HL-60 (cell line): ENCODE results near the gene AGA.

ENCODE experiments used
- DNase-seq, 2 experiments: peaks; one replicate each; pipeline ENCODE4 v3.0.0-alpha.2; 2010 to 2020; ENCODE audit warnings: low read depth in 1 of 2, low spot score in 1 of 2
- H3K27ac ChIP-seq: fragments of 250-450 bp; sonication (Bioruptor Pico); replicated peaks from 2 replicates; pipeline ENCODE4 v1.5.1; 2020; ENCODE audit warnings: mild to moderate bottlenecking, moderate library complexity
- H3K27me3 ChIP-seq: fragments of 250-450 bp; sonication (Bioruptor Pico); 2 replicates; pipeline ENCODE4 v1.5.1; 2021; ENCODE audit warnings: mild to moderate bottlenecking, moderate library complexity; ENCODE audit not compliant: insufficient read depth, poor library complexity, severe bottlenecking
- H3K4me3 ChIP-seq: replicated peaks from 2 replicates; pipeline ENCODE4 v1.5.1; 2011; ENCODE audit warnings: mild to moderate bottlenecking, control low read depth, low read length; ENCODE audit not compliant: insufficient read depth
- GABPA ChIP-seq: IDR thresholded peaks from 2 replicates; pipeline ENCODE4 v1.6.1; 2012; ENCODE audit warnings: low read depth
- POLR2AphosphoS5 ChIP-seq: IDR thresholded peaks from 2 replicates; pipeline ENCODE4 v1.6.1; 2012; ENCODE audit warnings: low read depth
- SPI1 ChIP-seq: IDR thresholded peaks from 2 replicates; pipeline ENCODE4 v1.6.1; 2012; ENCODE audit warnings: low read depth, mild to moderate bottlenecking, borderline replicate concordance
- TF ChIP-seq, protein P1 (sequence below): IDR thresholded peaks from 2 replicates; pipeline ENCODE4 v1.6.1; 2012; ENCODE audit warnings: low read depth; ENCODE audit not compliant: insufficient replicate concordance
- TF ChIP-seq, protein P2 (sequence below): IDR thresholded peaks from one replicate; pipeline ENCODE4 v1.5.1; 2011; ENCODE audit warnings: low read length, control low read depth, inconsistent platforms; ENCODE audit not compliant: insufficient read depth

Gene AGA

DNA sequence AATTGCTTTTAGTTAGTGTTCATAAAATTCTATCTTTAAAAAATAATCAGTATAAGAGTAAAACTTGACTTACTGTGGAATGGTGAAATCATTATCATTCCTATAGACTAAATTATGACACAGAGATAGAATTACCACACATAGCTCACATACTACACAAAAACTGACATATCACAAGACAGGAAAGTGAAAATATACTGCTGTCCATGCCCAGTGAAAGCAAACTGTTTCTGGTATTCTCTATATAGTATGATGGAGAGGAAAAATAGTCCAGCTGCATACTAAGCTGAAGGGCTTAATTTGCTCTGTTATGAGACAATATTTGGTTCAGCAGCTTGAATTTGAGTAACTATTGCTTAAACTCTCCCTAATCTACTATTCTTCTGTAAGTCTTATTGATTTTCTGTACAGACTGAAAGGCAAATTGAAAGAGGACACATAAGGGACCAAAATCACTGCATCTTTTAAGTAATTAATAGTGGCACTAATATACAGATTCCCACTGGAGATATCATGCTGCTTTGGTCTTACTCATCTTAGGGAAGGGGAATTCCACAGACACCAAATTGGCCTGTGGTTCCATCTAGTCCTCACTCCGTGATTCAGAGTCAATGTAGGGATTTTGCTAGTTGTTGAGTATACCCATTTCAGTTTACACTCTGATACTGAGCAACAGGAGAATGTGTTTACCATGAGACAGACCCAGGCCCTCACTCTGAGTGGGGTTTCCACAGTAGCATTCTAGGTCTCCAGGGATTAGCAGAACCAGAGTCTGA, 47.4 kb upstream of the AGA start:
- Histone ChIP-seq H3K27ac (no peak overlapping the region), H3K27me3 (no peaks in the 10 kb centered on the region), H3K4me3 (no peak overlapping the region)
- TF ChIP-seq POLR2AphosphoS5 (no peak), SPI1 (no peak), GABPA (no peak)
- TF ChIP-seq, protein P1, sequence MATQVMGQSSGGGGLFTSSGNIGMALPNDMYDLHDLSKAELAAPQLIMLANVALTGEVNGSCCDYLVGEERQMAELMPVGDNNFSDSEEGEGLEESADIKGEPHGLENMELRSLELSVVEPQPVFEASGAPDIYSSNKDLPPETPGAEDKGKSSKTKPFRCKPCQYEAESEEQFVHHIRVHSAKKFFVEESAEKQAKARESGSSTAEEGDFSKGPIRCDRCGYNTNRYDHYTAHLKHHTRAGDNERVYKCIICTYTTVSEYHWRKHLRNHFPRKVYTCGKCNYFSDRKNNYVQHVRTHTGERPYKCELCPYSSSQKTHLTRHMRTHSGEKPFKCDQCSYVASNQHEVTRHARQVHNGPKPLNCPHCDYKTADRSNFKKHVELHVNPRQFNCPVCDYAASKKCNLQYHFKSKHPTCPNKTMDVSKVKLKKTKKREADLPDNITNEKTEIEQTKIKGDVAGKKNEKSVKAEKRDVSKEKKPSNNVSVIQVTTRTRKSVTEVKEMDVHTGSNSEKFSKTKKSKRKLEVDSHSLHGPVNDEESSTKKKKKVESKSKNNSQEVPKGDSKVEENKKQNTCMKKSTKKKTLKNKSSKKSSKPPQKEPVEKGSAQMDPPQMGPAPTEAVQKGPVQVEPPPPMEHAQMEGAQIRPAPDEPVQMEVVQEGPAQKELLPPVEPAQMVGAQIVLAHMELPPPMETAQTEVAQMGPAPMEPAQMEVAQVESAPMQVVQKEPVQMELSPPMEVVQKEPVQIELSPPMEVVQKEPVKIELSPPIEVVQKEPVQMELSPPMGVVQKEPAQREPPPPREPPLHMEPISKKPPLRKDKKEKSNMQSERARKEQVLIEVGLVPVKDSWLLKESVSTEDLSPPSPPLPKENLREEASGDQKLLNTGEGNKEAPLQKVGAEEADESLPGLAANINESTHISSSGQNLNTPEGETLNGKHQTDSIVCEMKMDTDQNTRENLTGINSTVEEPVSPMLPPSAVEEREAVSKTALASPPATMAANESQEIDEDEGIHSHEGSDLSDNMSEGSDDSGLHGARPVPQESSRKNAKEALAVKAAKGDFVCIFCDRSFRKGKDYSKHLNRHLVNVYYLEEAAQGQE: no peak
- TF ChIP-seq, protein P2, sequence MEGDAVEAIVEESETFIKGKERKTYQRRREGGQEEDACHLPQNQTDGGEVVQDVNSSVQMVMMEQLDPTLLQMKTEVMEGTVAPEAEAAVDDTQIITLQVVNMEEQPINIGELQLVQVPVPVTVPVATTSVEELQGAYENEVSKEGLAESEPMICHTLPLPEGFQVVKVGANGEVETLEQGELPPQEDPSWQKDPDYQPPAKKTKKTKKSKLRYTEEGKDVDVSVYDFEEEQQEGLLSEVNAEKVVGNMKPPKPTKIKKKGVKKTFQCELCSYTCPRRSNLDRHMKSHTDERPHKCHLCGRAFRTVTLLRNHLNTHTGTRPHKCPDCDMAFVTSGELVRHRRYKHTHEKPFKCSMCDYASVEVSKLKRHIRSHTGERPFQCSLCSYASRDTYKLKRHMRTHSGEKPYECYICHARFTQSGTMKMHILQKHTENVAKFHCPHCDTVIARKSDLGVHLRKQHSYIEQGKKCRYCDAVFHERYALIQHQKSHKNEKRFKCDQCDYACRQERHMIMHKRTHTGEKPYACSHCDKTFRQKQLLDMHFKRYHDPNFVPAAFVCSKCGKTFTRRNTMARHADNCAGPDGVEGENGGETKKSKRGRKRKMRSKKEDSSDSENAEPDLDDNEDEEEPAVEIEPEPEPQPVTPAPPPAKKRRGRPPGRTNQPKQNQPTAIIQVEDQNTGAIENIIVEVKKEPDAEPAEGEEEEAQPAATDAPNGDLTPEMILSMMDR: no peak
- DNase-seq: no peak

DNA sequence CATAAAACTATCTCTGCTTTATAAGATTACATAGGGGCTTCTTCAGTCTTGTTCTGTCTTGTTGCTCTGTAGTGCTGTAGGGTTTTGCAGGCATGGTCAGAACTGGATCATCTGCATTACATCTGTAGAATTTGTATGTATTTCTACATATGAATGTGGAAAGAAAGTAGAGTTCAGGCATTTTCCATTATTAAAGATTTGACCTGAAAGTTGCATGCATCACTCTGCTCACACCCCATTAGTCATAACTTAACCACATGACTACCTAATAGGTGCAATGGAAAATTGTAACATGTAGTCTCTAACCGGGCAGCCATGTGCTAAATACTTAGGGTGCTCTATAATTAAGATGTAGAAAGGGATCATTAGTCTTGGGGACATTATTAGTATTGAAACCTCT, 45.7 kb upstream of the AGA start:
- Histone ChIP-seq H3K27ac (no peak overlapping the region), H3K4me3 (no peak overlapping the region), H3K27me3 (no peaks in the 10 kb centered on the region)
- TF ChIP-seq, protein P1: no peak
- TF ChIP-seq SPI1 (no peak), POLR2AphosphoS5 (no peak), GABPA (no peak)
- TF ChIP-seq, protein P2: no peak
- no peak for DNase-seq

DNA sequence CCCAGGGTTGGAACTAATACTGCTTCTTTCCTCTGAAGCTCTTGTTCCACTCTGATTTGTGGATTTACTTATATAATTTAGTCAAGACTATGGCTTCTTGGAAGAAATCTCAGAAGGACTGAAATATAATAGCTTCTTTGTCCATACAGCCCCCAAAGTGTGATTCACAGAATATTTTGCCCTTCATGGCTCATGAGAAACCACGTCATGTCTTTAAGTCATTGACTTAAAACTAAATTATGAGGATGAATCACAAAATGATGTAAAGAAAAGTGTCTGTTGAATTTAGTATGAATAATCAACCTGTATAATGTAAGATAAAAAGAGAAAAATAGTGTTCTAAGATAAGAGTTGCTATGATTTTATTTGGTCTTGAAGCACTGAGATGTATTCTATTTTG, 43.3 kb upstream of the AGA start:
- DNase-seq: no peak
- TF ChIP-seq SPI1 (no peak), GABPA (no peak), POLR2AphosphoS5 (no peak)
- TF ChIP-seq, protein P1: no peak
- TF ChIP-seq, protein P2: no peak
- no peak overlapping the region for H3K27ac ChIP-seq
- no peaks in the 10 kb centered on the region for H3K27me3 ChIP-seq
- no peak overlapping the region for H3K4me3 ChIP-seq
